Activated naive CD4-positive, alpha-beta T cell treated with anti-CD3 and anti-CD28 coated beads, Interleukin-2, amount 50 U/mL, for 16 hours (primary cell): ENCODE results near the gene GAB1.

Source experiments
- DNase-seq: peaks from one replicate; pipeline ENCODE4 v3.0.0-alpha.2; 2020

GAB1 gene

GRCh38 chr4:143336781-143337599 is at the start of gene GAB1:
Gene GAB1 (plus strand): TSS chr4:143336876. CDS start chr4:143337189, 313 bp downstream.
- no peak for DNase-seq

DNA sequence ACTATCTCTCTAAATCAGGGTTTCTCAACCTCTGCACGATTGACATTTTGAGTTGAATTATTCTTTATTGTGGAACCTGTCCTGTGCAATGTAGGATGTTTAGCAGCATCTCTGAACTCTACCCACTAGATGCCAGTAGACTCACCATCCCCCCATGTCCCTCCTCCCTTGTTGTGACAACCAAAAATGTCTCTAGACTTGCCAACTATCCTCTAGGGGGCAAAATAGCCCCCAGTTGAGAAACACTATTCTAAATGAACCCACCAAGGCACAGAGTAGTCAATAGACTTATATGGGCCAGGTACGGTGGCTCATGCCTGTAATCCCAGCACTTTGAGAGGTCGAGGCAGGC is 49.1 kb upstream of the GAB1 start:
- DNase-seq = no peak

- DNase-seq = no peak
Observed at GRCh38 chr4:143288171-143288570, 48.5 kb upstream of the GAB1 start.

- no peak for DNase-seq
Observed at GRCh38 chr4:143289370-143289769, 47.3 kb upstream of the GAB1 start.

GRCh38 chr4:143291314-143291713 is 45.4 kb upstream of the GAB1 start:
- no peak for DNase-seq

GRCh38 chr4:143292858-143293257 is 43.8 kb upstream of the GAB1 start:
- DNase-seq = no peak

- no peak for DNase-seq
Observed at GRCh38 chr4:143294310-143294709, 42.4 kb upstream of the GAB1 start.

GRCh38 chr4:143294710-143295275 is 41.9 kb upstream of the GAB1 start:
- no peak for DNase-seq

- no peak for DNase-seq
Observed at GRCh38 chr4:143296397-143297067, 40.1 kb upstream of the GAB1 start.

DNA sequence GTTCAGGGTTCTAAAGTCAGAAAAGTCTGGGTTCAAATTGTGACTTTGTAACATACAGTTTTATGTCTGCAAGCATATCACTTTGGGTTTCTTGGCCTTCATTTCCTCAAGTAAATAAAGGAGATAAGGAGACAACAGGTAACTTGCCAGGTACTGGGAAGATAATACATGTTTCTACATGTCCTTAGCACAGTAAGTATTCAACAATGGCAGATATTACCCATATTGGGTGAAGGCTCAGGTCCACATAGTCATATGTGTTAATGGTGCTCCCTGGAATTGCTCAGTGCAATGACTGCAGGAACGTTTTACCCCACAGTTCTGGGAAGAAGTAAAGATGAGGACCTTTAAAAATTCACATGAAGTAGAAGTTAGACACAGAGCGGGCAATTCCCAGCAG is 35.8 kb upstream of the GAB1 start:
- DNase-seq = no peak

DNA sequence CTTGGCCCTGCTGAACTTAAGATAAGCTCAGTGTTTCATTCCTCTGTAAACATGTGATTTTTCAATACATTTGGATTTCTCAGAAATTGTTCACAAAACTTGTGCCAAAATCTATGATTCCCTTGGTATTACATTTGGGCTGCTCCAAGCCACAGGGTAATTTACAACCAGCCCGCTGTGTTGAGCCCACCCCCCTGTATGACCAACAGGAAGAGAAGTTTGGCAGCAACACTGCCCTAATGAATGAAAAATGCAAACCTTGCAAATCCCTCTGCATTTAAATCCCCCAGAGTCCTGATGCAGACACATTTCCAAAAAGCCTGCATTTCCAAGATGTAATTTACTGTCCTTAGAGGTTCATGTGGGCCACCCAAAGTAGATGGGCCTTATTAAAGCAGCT is 34.1 kb upstream of the GAB1 start:
- no peak for DNase-seq

DNA sequence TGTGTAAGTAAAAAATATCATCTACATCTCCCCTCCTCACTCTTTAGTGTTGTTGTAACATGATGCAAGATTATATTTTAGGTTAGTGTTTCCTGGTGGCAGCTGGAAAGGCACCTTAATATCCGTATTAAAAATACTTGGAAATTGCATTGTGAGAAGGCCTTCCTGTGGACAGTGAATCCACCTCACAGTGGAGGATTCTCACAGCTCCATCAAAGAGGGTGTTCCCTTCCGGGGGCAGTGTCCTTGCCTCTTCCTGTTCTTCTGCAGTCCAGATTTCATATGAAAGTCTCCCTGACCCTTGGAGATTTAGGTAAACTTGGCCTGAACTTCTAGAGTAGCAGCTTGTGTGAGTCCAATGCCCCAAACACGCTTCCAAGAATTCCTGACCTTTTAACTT is 29.9 kb upstream of the GAB1 start:
- no peak for DNase-seq

DNA sequence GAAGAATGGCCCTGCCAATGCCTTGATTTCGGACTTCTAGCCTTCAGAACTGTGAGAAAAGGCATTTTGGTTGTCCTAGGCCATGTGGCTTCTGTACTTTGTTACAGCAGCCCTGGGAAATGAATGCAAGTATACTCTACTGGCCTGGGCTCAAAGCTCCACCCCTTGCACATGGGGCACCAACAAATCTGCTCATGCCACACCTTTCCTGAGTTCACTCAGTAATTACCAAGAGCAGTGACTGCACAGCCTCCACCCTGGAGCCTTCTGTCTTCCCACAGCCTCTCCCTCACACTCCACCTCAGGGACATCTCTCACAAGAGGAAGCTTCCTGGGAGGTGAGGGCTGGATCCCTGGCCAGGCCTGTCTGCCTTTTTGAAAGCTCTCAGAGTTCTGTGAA is 29.1 kb upstream of the GAB1 start:
- DNase-seq = no peak

GRCh38 chr4:143308377-143308776 is 28.3 kb upstream of the GAB1 start:
- no peak for DNase-seq

GRCh38 chr4:143311924-143312323 is 24.8 kb upstream of the GAB1 start:
- DNase-seq = no peak

- no peak for DNase-seq
Observed at GRCh38 chr4:143313521-143313920, 23.2 kb upstream of the GAB1 start.

DNA sequence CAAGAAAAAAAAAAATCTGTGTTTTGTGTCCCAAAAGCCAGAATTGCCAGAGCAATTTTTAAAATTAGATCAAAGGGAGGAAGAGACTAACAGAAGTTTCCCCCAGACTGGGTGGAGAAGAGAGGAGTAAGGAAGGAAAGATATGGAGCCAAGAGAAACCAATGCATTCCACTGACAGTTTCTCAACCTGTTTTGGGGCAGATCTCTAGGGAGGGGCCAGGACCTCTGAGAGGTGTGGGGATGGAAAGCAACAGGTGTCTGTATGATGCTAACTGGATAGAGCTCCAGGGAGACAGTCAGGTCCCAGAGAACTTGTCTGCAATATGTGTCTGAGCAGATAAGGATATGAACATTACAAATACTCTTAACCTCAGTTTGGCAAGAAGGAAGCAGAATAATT is 22.7 kb upstream of the GAB1 start:
- DNase-seq = no peak

DNA sequence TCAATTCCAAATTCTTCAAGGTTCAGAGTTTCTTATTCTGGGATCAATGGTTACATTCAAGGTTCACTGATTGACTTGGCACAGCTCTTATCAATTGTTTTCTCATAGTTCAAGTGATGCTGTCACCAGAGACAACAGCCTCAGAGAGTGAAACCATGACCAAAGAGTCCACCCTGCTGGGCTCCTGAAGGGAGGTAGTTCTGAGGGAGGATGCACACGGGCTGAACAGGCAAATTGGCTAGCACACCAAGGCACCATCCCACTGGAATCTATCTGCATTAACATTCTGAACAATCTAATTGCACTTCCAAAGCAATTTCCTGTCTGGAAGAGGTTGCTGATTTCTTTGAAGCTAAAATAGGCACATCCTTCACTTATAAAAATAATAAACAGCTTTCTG is 16.6 kb upstream of the GAB1 start:
- DNase-seq = no peak

DNA sequence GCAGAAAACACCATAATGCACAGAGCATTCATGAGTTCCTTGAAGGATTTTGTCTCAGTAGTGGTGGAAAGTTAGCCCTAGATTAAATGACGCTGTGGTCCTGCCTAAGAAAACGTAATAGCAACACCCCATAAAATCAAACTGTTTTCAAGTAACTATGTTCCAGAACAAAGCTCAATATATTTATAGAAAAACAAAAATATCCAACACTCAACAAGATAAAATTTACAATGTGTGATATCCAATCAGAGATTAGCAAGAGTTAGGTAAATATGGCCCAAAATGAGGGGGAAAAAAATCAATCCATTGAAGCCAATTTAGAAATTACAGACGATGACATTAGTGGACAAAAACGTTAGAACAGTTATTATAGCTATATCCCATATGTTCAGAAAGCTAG is 9.9 kb upstream of the GAB1 start:
- DNase-seq = no peak

DNA sequence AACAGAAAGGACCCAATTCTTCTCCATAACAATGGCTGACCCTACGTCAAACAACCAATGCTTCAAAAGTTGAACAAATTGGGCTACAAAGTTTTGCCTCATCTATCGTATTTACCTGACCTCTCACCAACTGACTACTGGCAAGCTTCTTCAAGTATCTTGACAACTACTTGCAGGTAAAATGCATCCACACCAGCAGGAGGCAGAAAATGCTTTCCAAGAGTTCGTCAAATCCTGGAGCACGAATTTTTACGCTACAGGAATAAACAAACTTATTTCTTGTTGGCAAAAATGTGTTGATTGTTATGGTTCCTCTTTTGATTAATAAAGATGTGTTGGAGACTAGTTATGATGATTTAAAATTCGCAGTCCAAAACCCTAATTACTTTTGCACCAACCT is 6.7 kb upstream of the GAB1 start:
- no peak for DNase-seq

DNA sequence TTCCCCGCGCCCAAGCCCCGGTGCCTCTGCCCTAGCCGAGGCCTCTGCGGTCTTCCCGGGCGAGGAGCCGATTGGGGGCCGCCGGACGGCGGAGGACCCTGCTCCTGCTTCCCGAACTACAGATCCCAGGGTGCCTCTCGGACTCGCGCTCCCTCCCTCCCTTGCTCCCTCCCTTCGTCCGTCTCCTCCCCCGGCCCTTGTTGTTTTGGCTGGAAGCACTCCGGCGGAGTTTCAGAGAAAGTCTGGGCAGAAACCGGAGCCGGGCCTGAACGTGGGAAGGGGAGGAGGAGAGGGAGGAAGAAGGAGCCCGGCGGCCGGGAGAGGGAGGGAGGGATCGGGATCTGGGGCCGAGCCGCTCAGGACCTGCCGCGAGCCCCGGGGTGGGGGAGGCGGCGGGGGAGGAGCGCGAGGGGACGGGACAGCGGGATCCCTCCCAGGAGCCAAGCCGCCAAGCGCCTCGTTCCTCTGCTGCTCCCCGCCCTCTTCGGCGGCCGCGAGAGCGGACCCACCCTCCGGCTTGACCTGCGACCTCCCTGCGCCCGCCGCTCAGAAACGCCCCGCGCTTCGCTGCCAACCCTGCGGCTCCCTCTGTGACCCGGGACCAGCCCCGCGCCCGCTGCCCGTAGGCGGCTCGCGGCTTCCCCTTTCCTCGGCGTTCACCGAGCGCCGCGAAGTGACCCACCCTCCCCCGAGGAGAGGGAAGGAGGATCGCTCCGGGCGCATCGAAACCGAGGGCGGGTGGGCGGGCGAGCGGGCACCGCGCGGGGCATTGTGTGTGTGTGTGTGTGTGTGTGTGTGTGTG is 496 bp upstream of the GAB1 start:
- DNase-seq = peak; percentile 13

DNA sequence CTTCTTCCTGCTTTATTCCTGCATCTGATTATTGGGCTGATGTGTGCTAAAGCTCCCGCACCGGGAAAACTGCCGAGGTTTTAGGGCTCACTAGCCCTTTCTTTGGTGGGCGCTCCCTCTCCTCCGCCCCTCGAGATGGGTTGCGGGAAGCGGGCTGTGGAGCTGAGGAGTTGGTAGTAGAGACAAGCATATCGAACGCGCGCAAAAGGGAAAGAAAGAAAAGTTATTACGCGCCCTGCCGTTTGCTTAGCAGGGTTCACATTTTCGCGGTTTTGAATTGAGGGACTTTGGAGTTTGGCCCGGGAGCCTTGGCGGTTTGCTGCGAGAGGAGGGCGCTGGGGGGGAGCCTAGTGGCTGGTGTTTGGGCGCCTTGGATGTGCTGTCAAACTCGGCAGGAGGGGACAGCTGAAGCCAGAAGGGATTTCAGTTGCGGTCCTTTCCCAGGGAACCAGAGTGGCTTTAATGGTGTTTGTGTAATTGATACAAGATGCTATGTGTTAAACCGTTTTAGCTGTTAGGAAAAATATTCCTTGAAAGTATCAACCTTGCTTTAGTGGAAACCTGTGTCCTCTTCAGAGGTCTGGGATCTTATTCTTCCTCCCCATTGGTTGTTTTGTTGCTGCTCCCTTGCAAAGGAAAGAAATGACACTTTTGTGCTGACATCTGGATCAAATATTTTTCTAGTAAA is 1.1 kb downstream of the GAB1 start:
- no peak for DNase-seq

DNA sequence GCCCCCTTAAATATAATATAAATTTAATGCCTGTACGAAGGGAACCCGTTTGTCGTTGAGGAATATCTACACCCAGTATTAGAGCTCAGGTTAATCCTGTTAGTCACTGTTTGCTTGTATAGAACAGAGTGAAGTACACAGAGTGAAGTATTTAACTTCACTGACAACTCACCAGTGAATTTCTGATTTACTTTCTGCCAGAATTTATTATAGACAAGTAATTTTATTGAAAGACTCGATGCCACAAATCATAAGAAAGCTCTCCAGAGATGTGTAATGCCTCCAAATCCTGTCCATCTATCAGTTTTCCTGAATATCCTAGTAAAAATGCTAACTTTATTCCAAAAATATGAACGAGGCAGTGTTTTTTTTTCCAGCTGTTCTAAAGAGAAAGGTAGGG is 1.6 kb downstream of the GAB1 start:
- DNase-seq = no peak
